ENCODE measurements around the gene CHURC1.

Gene CHURC1

GRCh38 chr14:64938972-64939816 is 24.9 kb downstream of the CHURC1 start:
- POLR2A ChIA-PET, result interaction anchor here (0.6 kb wide), 1 partner anchor 170 kb away, joined by 5 read pairs; no protein-coding TSS in a partner anchor
- CTCF ChIA-PET, result no interaction called here
- Histone ChIP-seq H3K4me3 (ENCODE audit: low read depth, low read length) (no peak overlapping the region), H3K4me1 (ENCODE audit: control insufficient read depth, insufficient read depth, low read length) (peaks cover 9% of the 10 kb centered on the region), H3K9me3 (ENCODE audit: control insufficient read depth, insufficient read depth, low read depth, low read length) (no peaks in the 10 kb centered on the region), H3K36me3 (ENCODE audit: control insufficient read depth in 2 of 2, insufficient read depth in 1 of 2, low read length in 2 of 2) (peaks cover 6 to 22% of the 10 kb centered on the region in 2 experiments; a peak in 2 of 3 replicates), H3K27ac (ENCODE audit: extremely low read depth, low read depth, low read length) (no peak overlapping the region)
- no peak for TF ChIP-seq ZNF792 (tag by site-specific recombination; IDR thresholded peaks at IDR 0.05)
- no peak for TF ChIP-seq ZNF544 (tag by site-specific recombination; IDR thresholded peaks at IDR 0.05)
- TF ChIP-seq ZBTB17 (tag by site-specific recombination; IDR thresholded peaks at IDR 0.05), result no peak
- TF ChIP-seq ZNF585B (tag by site-specific recombination; IDR thresholded peaks at IDR 0.05), result no peak
- TF ChIP-seq GLI4 (tag by site-specific recombination; IDR thresholded peaks at IDR 0.05), result no peak
- TF ChIP-seq ZNF747 (tag by site-specific recombination; IDR thresholded peaks at IDR 0.05), result no peak
- TF ChIP-seq ZNF658 (tag by site-specific recombination; IDR thresholded peaks at IDR 0.05), result no peak
- TF ChIP-seq ZNF398 (tag by site-specific recombination; IDR thresholded peaks at IDR 0.05), result no peak
- TF ChIP-seq ZNF791 (tag by site-specific recombination; IDR thresholded peaks at IDR 0.05), result no peak
- TF ChIP-seq ZNF202 (tag by site-specific recombination; IDR thresholded peaks at IDR 0.05; ENCODE audit: borderline replicate concordance), result no peak
- no peak for TF ChIP-seq ATF2 (tag by site-specific recombination; IDR thresholded peaks at IDR 0.05; ENCODE audit: low read depth)

- no peak overlapping the region for H3K27ac ChIP-seq (ENCODE audit: extremely low read depth, low read depth, low read length)
- no peak overlapping the region for H3K4me3 ChIP-seq (ENCODE audit: low read depth, low read length)
- peaks cover 4 to 22% of the 10 kb centered on the region in 2 experiments; a peak in 2 of 3 replicates for H3K36me3 ChIP-seq (ENCODE audit: control insufficient read depth in 2 of 2, insufficient read depth in 1 of 2, low read length in 2 of 2)
- CTCF ChIA-PET, result interaction anchor here (0.7 to 0.8 kb wide), 2 partner anchors 80 to 596 kb away, joined by 3 to 4 read pairs; no protein-coding TSS in a partner anchor
- POLR2A ChIA-PET, result interaction anchor here (0.6 kb wide), 1 partner anchor 170 kb away, joined by 5 read pairs; no protein-coding TSS in a partner anchor
- H3K4me1 ChIP-seq (ENCODE audit: control insufficient read depth, insufficient read depth, low read length), result peaks cover 9% of the 10 kb centered on the region
- H3K9me3 ChIP-seq (ENCODE audit: control insufficient read depth, insufficient read depth, low read depth, low read length), result no peaks in the 10 kb centered on the region
- no peak for TF ChIP-seq REPIN1 (tag by site-specific recombination; IDR thresholded peaks at IDR 0.05; ENCODE audit: low read depth)
- no peak for TF ChIP-seq GLIS1 (tag by site-specific recombination; IDR thresholded peaks at IDR 0.05)
- TF ChIP-seq ZNF488 (tag by site-specific recombination; IDR thresholded peaks at IDR 0.05), result no peak
- TF ChIP-seq ZNF19 (tag by site-specific recombination; IDR thresholded peaks at IDR 0.05; ENCODE audit: low read depth), result no peak
- no peak for TF ChIP-seq ZNF76 (tag by site-specific recombination; IDR thresholded peaks at IDR 0.05; ENCODE audit: borderline replicate concordance, low read depth)
- TF ChIP-seq PRDM4 (tag by site-specific recombination; IDR thresholded peaks at IDR 0.05), result no peak
- no peak for TF ChIP-seq ZNF292 (tag by site-specific recombination; IDR thresholded peaks at IDR 0.05; ENCODE audit: borderline replicate concordance, low read depth)
- no peak for TF ChIP-seq ZNF221 (tag by site-specific recombination; IDR thresholded peaks at IDR 0.05; ENCODE audit: borderline replicate concordance)
- TF ChIP-seq ZNF501 (tag by site-specific recombination; IDR thresholded peaks at IDR 0.05), result no peak
- TF ChIP-seq KLF17 (tag by site-specific recombination; IDR thresholded peaks at IDR 0.05), result no peak
- TF ChIP-seq ZNF585B (tag by site-specific recombination; IDR thresholded peaks at IDR 0.05), result no peak
- TF ChIP-seq ZBTB11 (tag by site-specific recombination; conservative IDR thresholded peaks at IDR 0.05; ENCODE audit: low read depth), result no peak
- TF ChIP-seq HOXD13 (CRISPR knock-in tag; IDR thresholded peaks at IDR 0.05; ENCODE audit: borderline replicate concordance), result no peak
These were observed 25.5 kb downstream of the CHURC1 start for GRCh38 chr14:64939817-64940190.

Data from HEK293 (cell line).